SK-N-SH (cell line): ENCODE measurements around the gene MCF2L2. TPM values are rescaled to one million over a fixed set of nuclear protein-coding genes. Genes with fewer than 3 reads are reported as not detected.

ENCODE experiments used
- CTCF ChIA-PET: fragments of 300-600, 350-600 bp; formaldehyde crosslinking; extraction: SDS; loops from one replicate; lab custom pipeline; 2021; lab: Yijun Ruan, JAX
- POLR2A ChIA-PET: fragments of 350-600 bp; sonication (Branson Sonifier 250); formaldehyde crosslinking; extraction: SDS; loops from one replicate; lab custom pipeline; 2020; ENCODE audit warnings: antibody characterized with exemption, inconsistent platforms; lab: Yijun Ruan, JAX
- DNase-seq: peaks from one replicate; pipeline ENCODE4 v3.0.0; 2012
- H2AFZ ChIP-seq: fragments of 200-600 bp; sonication (generic); 2 replicates; pipeline ENCODE4 v1.8.1; 2016; ENCODE audit warnings: antibody characterized with exemption, mild to moderate bottlenecking, low read depth
- H3F3A ChIP-seq: fragments of 200-600 bp; sonication (generic); replicated peaks from 2 replicates; pipeline ENCODE3; 2016; ENCODE audit warnings: antibody characterized with exemption, mild to moderate bottlenecking; ENCODE audit not compliant: insufficient read depth
- H3K27ac ChIP-seq, 2 experiments: fragments of 200-500 bp in 1 of 2; fragments of 200-600 bp in 1 of 2; sonication (Bioruptor generic) in 1 of 2; sonication (generic), shearing (Covaris generic) in 1 of 2; 2 replicates each; pipeline versions ENCODE4 v1.5.1 to v1.6.1; 2014 to 2016; ENCODE audit warnings: low read depth in 2 of 2, inconsistent platforms in 1 of 2, low read length in 1 of 2, mild to moderate bottlenecking in 1 of 2, mixed read lengths in 1 of 2
- H3K27me3 ChIP-seq: fragments of 200-600 bp; sonication (generic), shearing (Covaris generic); 2 replicates; pipeline ENCODE4 v1.6.1; 2016; ENCODE audit warnings: mixed run types; ENCODE audit not compliant: insufficient read depth
- H3K36me3 ChIP-seq, 2 experiments: fragments of 200-500 bp in 1 of 2; fragments of 200-600 bp in 1 of 2; sonication (Bioruptor generic) in 1 of 2; sonication (generic) in 1 of 2; replicated peaks in 1 of 2; 2 replicates each; pipeline versions ENCODE3 to v1.5.1; 2014 to 2016; ENCODE audit warnings: low read length in 1 of 2, mild to moderate bottlenecking in 1 of 2; ENCODE audit not compliant: insufficient read depth in 2 of 2, control insufficient read depth in 1 of 2
- H3K4me1 ChIP-seq, 2 experiments: fragments of 200-500 bp in 1 of 2; fragments of 200-600 bp in 1 of 2; sonication (Bioruptor generic) in 1 of 2; sonication (generic), shearing (Covaris generic) in 1 of 2; 2 replicates each; pipeline versions ENCODE4 v1.5.1 to v1.6.1; 2014 to 2016; ENCODE audit warnings: low read depth in 1 of 2, low read length in 1 of 2, mixed run types in 1 of 2; ENCODE audit not compliant: insufficient read depth in 2 of 2, control insufficient read depth in 1 of 2
- H3K4me2 ChIP-seq: fragments of 200-600 bp; sonication (generic), shearing (Covaris generic); 2 replicates; pipeline ENCODE4 v1.6.1; 2017; ENCODE audit warnings: mixed run types
- H3K4me3 ChIP-seq, 2 experiments: fragments of 200-500 bp in 1 of 2; fragments of 200-600 bp in 1 of 2; sonication (Bioruptor generic) in 1 of 2; sonication (generic), shearing (Covaris generic) in 1 of 2; 2 replicates each; pipeline versions ENCODE4 v1.5.1 to v1.8.1; 2014 to 2016; ENCODE audit warnings: low read depth in 2 of 2, inconsistent platforms in 1 of 2, low read length in 1 of 2, mild to moderate bottlenecking in 1 of 2, mixed read lengths in 1 of 2, moderate library complexity in 1 of 2
- H3K79me2 ChIP-seq: fragments of 200-600 bp; sonication (generic); 2 replicates; pipeline ENCODE4 v1.8.1; 2017; ENCODE audit warnings: mild to moderate bottlenecking; ENCODE audit not compliant: insufficient read depth
- H3K9ac ChIP-seq: fragments of 200-600 bp; sonication (generic); 2 replicates; pipeline ENCODE4 v1.6.1; 2017; ENCODE audit warnings: mixed run types
- H3K9me2 ChIP-seq: fragments of 200-600 bp; sonication (generic); 2 replicates; pipeline ENCODE4 v1.6.1; 2017; ENCODE audit warnings: mixed run types
- H3K9me3 ChIP-seq: fragments of 200-600 bp; sonication (generic); 2 replicates; pipeline ENCODE4 v1.6.1; 2017; ENCODE audit warnings: mixed run types, mild to moderate bottlenecking, moderate library complexity
- H4K20me1 ChIP-seq: fragments of 200-600 bp; sonication (generic); 2 replicates; pipeline ENCODE4 v1.6.1; 2017; ENCODE audit warnings: mild to moderate bottlenecking, mixed run types; ENCODE audit not compliant: insufficient read depth
- CHD2 ChIP-seq: fragments of 150-350 bp; IDR thresholded peaks from 2 replicates; pipeline ENCODE4 v1.6.1; 2018; ENCODE audit warnings: low read length; ENCODE audit not compliant: partially characterized antibody
- EZH2phosphoT487 ChIP-seq: fragments of 200-600 bp; sonication (generic); IDR thresholded peaks from 2 replicates; pipeline ENCODE4 v1.6.1; 2017; ENCODE audit warnings: low read depth, mixed run types, mild to moderate bottlenecking, antibody characterized with exemption, moderate library complexity, borderline replicate concordance
- FOSL2 ChIP-seq: IDR thresholded peaks from 2 replicates; pipeline ENCODE4 v1.4.0; 2012; ENCODE audit warnings: low read depth, mild to moderate bottlenecking, moderate library complexity, borderline replicate concordance
- FOXM1 ChIP-seq: IDR thresholded peaks from 2 replicates; pipeline ENCODE4 v1.4.0; 2012; ENCODE audit warnings: low read depth, mild to moderate bottlenecking
- GABPA ChIP-seq: IDR thresholded peaks from 2 replicates; pipeline ENCODE4 v1.4.0; 2012; ENCODE audit warnings: low read depth, mild to moderate bottlenecking
- GATA2 ChIP-seq: sonication (generic); formaldehyde crosslinking; IDR thresholded peaks from 2 replicates; pipeline ENCODE4 v1.5.0; 2020; ENCODE audit warnings: mild to moderate bottlenecking, missing genetic modification reagents
- IRF3 ChIP-seq: fragments of 150-350 bp; IDR thresholded peaks from 2 replicates; pipeline ENCODE4 v1.6.1; 2016; ENCODE audit warnings: mild to moderate bottlenecking, low read depth, low read length
- JUND ChIP-seq: IDR thresholded peaks from 2 replicates; pipeline ENCODE4 v1.4.0; 2012
- MEF2A ChIP-seq: IDR thresholded peaks from 2 replicates; pipeline ENCODE4 v1.4.0; 2012; ENCODE audit warnings: low read depth, borderline replicate concordance
- MXI1 ChIP-seq: IDR thresholded peaks from 2 replicates; pipeline ENCODE4 v1.6.1; 2012; ENCODE audit warnings: mild to moderate bottlenecking, low read depth, low read length, improper control_type of control experiment
- NFIC ChIP-seq: IDR thresholded peaks from 2 replicates; pipeline ENCODE4 v1.4.0; 2012; ENCODE audit warnings: borderline replicate concordance
- PBX3 ChIP-seq: IDR thresholded peaks from 2 replicates; pipeline ENCODE4; 2012
- RAD21 ChIP-seq: IDR thresholded peaks from 2 replicates; pipeline ENCODE4 v1.6.1; 2012; ENCODE audit warnings: mild to moderate bottlenecking, low read length
- RCOR1 ChIP-seq: fragments of 150-350 bp; IDR thresholded peaks from 2 replicates; pipeline ENCODE4 v1.6.1; 2017; ENCODE audit warnings: antibody characterized with exemption, low read length
- USF1 ChIP-seq: IDR thresholded peaks from 2 replicates; pipeline ENCODE4 v1.4.0; 2012; ENCODE audit warnings: low read depth, borderline replicate concordance
- USF2 ChIP-seq: fragments of 150-350 bp; IDR thresholded peaks from 2 replicates; pipeline ENCODE4 v1.6.1; 2017; ENCODE audit warnings: antibody characterized with exemption, low read length, low read depth, borderline replicate concordance
- ZBTB33 ChIP-seq: IDR thresholded peaks from 2 replicates; pipeline ENCODE4 v1.4.0; 2012; ENCODE audit warnings: low read depth, borderline replicate concordance
- WGBS: methylation state at CpG from one replicate; pipeline ENCODE4 v1.1.6; 2017; ENCODE audit warnings: low lambda C conversion rate; 5-methylcytosine and 5-hydroxymethylcytosine counted together
- polyA plus RNA-seq, 3 experiments: library from polyadenylated mRNA; depleted of rRNA; stranded (reverse); fragments of >200 nt; gene quantifications; 2 replicates each; pipeline ENCODE4 v1.2.3, GENCODE V29; 2012

The MCF2L2 gene
- polyA plus RNA-seq, 1 of the 3 experiments (the other 2 are of a cell fraction), result 0.56 TPM

GRCh38 chr3:183443395-183444385, 15.3 kb upstream of the MCF2L2 start:
- no peaks in the 10 kb centered on the region for H3K36me3 ChIP-seq
- WGBS, result 47% methylated on average over 10 of the region's 10 CpGs

More at GRCh38 chr3:183443395-183444385, 15.3 kb upstream of the MCF2L2 start:
- no peak for TF ChIP-seq MEF2A
- TF ChIP-seq GATA2, result no peak
- TF ChIP-seq EZH2phosphoT487, result no peak
- TF ChIP-seq NFIC, result no peak
- TF ChIP-seq CHD2, result no peak
- no peak for TF ChIP-seq GABPA
- no peak for TF ChIP-seq PBX3
- no peak for TF ChIP-seq RAD21
- TF ChIP-seq USF2, result no peak
- TF ChIP-seq FOSL2, result no peak
- TF ChIP-seq FOXM1, result no peak
- no peak for TF ChIP-seq USF1
- no peak for TF ChIP-seq RCOR1
- no peak for TF ChIP-seq ZBTB33
- no peak for TF ChIP-seq IRF3
- no peak for TF ChIP-seq MXI1
- TF ChIP-seq JUND, result no peak
- Histone ChIP-seq H3K9ac (no peak overlapping the region), H3K9me3 (no peaks in the 10 kb centered on the region; the same call in 1 of the 2 replicates), H3K9me2 (no peaks in the 10 kb centered on the region), H3K79me2 (peaks cover 4% of the 10 kb centered on the region; the same call in 1 of the 2 replicates), H3K4me1 (peaks cover 0 to 5% of the 10 kb centered on the region in 2 experiments; a peak in 2 of 4 replicates), H3K4me3 (no peak overlapping the region), H3F3A (peaks cover 4% of the 10 kb centered on the region), H4K20me1 (no peaks in the 10 kb centered on the region), H3K27me3 (no peaks in the 10 kb centered on the region), H3K4me2 (no peak overlapping the region), H2AFZ (no peak overlapping the region), H3K27ac (no peak overlapping the region)
- ChIA-PET POLR2A (no interaction called here), CTCF (interaction anchor here (1.8 kb wide), 1 partner anchor 452 kb away, joined by 3 read pairs; no protein-coding TSS in a partner anchor)
- DNase-seq, result no peak
